HG03025 (cell line): Measurements from ENCODE around the gene S100A13.
"Not testable (repeated sequence)": the region's sequence is repeated elsewhere in the genome, so short reads cannot be mapped to it uniquely, and the experiment has no call there.

Experiments
- ATAC-seq: cut with Tn5 transposase; IDR thresholded peaks from one replicate; pipeline ENCODE4 v1.9.1; 2021; ENCODE audit warnings: mild to moderate bottlenecking, moderate library complexity; ENCODE audit not compliant: unreplicated experiment, low FRiP score

S100A13 gene

GRCh38 chr1:153626904-153627714 lies at the start of gene S100A13:
S100A13 (minus strand) TSS chr1:153627505; CDS start chr1:153626472, 1,033 bp downstream.
- no peak for ATAC-seq

- ATAC-seq: no peak
Observed at GRCh38 chr1:153673511-153673910, 46.2 kb upstream of the S100A13 start.

GRCh38 chr1:153671628-153672353 lies 44.5 kb upstream of the S100A13 start:
- not testable (repeated sequence) for ATAC-seq

- ATAC-seq: peak; percentile 90
Observed at GRCh38 chr1:153670859-153671627, 43.7 kb upstream of the S100A13 start, which contains the start of gene ILF2. ILF2 (minus strand) TSS chr1:153670993; CDS start chr1:153670922, 71 bp downstream.

- ATAC-seq: peak; percentile 7
Observed at GRCh38 chr1:153670257-153670858, 43.1 kb upstream of the S100A13 start.

- ATAC-seq: no peak
Observed at GRCh38 chr1:153669606-153670005, 42.3 kb upstream of the S100A13 start.

- ATAC-seq: not testable (repeated sequence)
Observed at GRCh38 chr1:153668672-153669071, 41.4 kb upstream of the S100A13 start.

GRCh38 chr1:153667439-153667838 lies 40.1 kb upstream of the S100A13 start:
- no peak for ATAC-seq

- no peak for ATAC-seq
Observed at GRCh38 chr1:153663211-153663610, 35.9 kb upstream of the S100A13 start.

GRCh38 chr1:153662269-153662668 lies 35.0 kb upstream of the S100A13 start:
- ATAC-seq: no peak

GRCh38 chr1:153661111-153661708 lies 33.9 kb upstream of the S100A13 start:
- no peak for ATAC-seq

GRCh38 chr1:153659656-153660055 lies 32.4 kb upstream of the S100A13 start:
- no peak for ATAC-seq

- no peak for ATAC-seq
Observed at GRCh38 chr1:153659175-153659534, 31.9 kb upstream of the S100A13 start.

GRCh38 chr1:153658400-153659174 lies 31.3 kb upstream of the S100A13 start, which contains the start of gene SNAPIN:
SNAPIN (plus strand) TSS chr1:153658703; CDS start chr1:153658744, 41 bp downstream.
- ATAC-seq: peak; percentile 93

GRCh38 chr1:153655333-153655732 lies 28.0 kb upstream of the S100A13 start:
- ATAC-seq: no peak

- no peak for ATAC-seq
Observed at GRCh38 chr1:153652805-153653500, 25.6 kb upstream of the S100A13 start.

GRCh38 chr1:153651771-153652170 lies 24.5 kb upstream of the S100A13 start:
- no peak for ATAC-seq

- no peak for ATAC-seq
Observed at GRCh38 chr1:153649863-153650235, 22.5 kb upstream of the S100A13 start.
